GM21825 (cell line): ENCODE results near the gene APEX1.

ENCODE experiments used
- ATAC-seq: cut with Tn5 transposase; IDR thresholded peaks from one replicate; pipeline ENCODE4 v1.9.1; 2021; ENCODE audit warnings: mild to moderate bottlenecking, moderate library complexity; ENCODE audit not compliant: unreplicated experiment

Gene APEX1

DNA sequence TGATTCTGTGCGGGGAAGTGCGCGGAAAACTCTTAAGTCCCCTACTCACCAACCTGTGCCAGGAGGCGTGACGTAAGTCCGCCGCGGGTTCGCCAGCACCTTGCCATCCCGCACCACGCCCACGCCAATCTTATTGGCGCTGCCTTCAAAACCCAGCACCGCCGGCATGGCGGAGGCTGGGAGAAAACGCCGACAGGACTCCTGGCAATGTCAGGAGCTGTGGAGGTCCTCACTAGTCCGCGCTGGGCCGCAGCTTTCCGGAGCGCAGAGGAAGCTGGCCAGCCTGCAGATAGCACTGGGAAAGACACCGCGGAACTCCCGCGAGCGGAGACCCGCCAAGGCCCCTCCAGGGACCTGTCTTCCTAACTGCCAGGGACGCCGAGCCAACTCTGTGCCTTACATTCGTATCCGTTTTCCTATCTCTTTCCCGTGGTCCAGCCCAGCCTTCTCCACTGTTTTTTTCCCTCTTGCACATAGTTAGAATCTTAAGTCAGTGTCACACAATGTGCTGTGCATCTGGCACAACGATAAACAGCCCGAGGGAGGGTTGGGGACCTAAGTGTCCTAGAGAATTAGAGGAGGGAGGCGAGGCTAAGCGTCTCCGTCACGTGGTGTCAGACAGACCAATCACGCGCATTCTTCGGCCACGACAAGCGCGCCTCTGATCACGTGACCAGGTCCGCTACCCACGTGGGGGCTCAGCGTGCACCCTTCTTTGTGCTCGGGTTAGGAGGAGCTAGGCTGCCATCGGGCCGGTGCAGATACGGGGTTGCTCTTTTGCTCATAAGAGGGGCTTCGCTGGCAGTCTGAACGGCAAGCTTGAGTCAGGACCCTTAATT lies at the start of gene APEX1, which contains the start of gene OSGEP:
Gene APEX1 (plus strand): TSS at position 711 of the 839 bp plus-strand sequence. CDS start 420 bp downstream, outside the sequence.
Gene OSGEP (minus strand): TSS at position 297 of the 839 bp plus-strand sequence. CDS start 129 bp downstream, at position 168.
- ATAC-seq, result peak; percentile 74

DNA sequence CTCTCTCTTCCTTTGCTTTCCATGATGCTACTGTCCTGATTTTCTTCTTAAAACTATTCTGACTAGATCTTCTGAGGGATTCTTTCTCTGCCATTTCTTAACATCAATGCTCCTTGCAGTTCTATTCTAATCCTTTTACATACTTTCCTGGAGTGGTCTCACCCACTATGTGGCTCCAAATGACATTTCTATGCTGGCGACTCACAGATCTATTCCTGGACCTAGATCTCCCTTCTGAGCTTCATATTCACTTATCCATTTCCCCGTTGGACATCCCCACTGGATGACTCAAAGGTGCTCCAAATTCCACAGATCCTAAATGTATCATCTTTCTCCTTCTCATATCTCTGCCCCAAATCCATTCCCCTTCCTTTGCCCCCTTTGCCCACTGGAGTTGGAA lies 45.8 kb upstream of the APEX1 start:
- ATAC-seq, result no peak

DNA sequence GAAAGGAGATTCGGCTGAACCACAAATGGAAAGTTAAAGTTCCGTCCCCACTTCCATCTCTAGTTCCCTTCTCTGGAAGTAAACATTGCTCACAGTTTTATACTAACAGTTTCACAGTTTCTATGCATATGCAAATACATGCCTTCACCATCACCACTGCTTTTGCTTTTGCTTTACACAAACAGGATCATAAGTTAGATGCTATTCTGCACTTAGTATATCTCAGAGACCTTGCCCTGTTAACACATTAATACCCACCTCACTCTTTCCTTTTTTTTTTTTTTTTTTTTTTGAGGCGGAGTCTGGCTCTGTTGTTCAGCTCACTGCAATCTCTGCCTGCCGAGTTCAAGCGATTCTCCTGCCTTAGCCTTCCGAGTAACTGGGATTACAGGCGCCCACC lies 42.6 kb upstream of the APEX1 start:
- peak; percentile 47 for ATAC-seq

DNA sequence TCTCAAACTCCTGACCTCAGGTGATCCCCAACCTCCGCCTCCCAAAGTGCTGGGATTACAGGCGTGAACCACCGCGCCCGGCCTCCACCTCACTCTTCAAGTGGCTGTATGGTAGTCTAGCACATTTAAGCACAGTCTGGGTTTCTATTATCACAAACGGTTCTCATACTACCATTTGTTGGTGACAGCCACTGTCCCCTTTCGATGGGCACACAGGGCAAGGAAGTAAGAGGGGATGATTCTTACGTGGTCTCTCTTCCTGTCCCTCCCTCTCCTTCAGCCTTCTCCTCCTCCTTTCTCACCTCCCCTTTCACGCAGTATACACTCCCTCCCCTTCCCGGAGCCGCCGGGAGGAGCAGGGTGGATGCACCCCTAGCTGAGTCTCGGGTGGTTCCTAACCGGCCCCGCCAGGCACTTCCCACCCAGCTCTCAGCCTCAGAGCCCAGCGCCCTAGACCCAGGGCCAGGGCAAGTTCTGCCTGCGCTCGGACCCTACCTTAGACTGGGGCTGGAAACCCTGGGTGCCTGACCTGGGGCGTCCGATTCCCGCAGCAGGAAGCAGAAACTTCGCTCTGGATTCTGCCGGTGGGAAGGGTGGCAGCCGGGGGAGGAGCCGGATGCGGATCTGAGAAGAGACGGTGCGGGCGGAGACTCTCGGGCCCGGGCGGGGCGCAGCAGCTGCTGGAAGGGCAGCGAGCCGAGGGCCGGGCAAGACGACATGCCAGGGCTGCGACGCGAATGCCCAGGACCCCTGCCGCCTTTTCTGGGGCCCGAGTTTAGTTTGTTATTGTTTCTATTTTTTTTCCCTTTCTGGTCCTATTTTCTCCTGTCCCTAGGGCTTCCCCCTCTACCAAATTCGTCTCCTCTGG lies 41.9 kb upstream of the APEX1 start, which contains the start of gene TEP1:
Gene TEP1 (minus strand): TSS at position 626 of the 868 bp plus-strand sequence. CDS start 5,062 bp downstream, outside the sequence.
- peak; percentile 68 for ATAC-seq

DNA sequence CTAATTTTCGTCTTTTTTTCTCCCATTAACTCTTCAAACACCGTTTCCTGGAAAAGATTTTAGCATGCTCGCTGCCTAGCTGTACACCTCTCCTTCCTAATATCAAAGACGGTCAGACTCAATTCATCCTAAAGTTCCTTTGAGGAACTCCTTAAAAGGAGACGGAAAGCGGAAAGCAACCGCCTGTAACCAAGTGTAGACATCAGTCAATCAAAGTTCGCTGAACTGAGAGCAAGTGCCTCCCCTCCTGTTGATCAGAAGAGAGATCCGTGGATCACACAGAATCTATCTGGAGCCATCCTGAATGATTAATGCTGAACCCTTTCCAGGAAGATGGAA lies 41.3 kb upstream of the APEX1 start:
- ATAC-seq, result peak; percentile 35

DNA sequence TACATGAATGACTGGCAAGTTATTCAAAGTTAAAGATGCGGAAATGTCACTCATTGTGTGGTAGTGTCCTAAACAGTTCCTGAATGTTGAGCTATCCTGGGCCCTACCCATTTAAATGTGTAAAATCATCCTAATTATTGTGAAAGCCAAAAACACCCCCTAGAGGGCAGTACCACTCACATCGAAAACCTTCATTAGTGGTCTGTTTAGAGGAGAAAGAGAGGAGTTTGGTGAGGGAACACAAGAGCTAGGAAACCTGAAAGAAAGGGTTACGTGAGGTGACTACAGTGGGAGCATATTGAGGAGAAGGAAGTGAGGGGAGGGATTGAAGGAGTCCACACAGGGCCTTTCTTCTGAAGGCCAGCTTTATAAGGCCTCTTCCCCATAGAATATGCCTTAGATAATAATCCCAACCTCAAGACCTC lies 39.2 kb upstream of the APEX1 start:
- no peak for ATAC-seq

DNA sequence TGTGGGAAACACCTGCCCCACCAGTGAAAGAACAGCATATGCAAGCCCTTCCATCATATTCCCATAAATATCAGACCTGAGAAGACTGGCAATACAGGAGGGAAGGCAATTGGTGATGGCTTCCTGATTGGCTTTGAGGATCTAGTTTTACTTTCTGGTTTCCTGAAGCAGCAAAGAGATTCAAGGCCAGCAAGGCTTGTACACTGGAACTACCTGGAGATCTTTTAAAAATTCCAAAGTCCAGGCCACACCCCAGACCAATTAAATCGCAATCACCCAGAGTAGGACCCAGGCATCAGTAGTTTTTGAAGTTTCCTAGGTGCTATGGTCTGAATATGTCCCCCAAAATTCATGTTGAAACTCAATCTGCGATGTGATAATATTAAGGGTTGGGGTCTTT lies 38.8 kb upstream of the APEX1 start:
- ATAC-seq, result no peak

DNA sequence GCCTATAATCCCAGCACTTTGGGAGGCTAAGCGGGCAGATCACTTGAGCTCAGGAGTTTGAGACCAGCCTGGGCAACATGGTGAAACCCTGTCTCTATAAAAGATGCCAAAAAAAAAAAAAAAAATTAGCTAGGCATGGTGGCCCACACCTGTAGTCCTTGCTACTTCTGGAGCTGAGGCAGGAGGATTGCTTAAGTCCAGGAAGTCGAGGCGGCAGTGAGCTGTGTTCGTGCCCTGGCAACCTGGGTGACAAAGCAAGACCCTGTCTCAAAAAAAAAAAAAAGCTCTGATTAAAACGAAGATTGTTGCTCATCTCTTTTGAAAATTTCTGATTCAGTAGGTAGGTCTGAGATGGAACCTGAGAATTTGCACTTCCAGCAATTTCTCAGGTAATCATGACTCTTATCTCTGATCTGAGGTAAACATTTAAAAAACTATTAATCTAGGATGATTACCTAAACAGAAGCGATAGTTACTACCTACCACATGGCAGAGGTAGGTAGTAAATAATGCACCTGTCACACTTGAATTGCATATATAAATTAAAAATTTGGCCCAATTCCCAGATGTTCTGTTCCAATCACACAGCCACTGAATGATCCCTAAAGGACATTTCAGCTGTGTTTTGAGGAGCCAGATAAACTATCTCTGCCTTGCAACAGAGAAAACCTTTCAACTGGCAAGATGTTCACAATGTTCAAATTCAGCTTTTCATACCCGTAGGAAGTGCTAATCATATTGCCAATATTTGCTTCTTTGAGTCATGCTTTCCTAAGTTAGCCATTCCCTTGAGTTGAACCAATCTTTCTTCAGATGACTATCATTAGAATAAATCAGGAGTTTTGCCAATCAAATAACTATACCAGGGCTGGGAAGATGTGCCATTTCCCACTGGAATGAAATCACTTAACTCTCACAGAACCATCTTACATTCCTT lies 37.5 kb upstream of the APEX1 start:
- ATAC-seq, result no peak

DNA sequence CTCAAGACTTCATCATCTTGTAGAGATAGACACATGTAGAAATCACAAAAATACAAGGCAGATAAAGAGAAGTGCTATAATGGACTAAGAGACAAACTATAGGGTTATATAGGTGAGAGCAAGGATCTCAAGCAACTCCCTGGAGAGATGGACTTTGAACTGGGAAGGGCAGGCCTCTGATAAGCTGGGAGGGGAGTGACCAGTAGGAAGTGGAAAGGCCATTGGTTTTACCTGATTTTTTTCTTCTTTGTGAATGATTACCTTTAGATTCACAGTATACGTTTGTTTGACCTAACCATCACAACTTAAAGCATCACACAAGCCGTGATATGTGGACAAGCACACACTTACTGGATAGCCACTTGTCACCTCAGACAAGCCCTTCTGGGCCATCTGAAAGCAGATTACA lies 36.5 kb upstream of the APEX1 start:
- ATAC-seq, result no peak

DNA sequence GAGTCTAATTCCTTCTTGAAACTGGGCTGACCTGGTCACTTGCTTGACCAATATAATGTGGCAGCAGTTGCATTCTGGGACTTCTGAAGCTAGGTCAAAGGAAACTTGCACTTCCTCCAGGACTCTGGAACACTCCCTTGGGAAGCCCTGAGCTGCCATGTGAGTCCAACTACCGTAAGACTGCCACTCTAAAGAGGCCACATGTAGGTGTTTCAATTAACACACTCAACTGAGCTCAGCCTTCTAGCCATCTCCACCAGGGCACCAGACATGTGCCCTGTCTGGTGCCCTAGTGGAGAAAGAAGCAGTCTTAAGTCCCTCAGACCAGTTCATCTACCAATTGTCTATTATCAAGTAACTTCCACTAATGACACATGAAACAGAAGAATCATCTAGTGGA lies 35.6 kb upstream of the APEX1 start:
- no peak for ATAC-seq

DNA sequence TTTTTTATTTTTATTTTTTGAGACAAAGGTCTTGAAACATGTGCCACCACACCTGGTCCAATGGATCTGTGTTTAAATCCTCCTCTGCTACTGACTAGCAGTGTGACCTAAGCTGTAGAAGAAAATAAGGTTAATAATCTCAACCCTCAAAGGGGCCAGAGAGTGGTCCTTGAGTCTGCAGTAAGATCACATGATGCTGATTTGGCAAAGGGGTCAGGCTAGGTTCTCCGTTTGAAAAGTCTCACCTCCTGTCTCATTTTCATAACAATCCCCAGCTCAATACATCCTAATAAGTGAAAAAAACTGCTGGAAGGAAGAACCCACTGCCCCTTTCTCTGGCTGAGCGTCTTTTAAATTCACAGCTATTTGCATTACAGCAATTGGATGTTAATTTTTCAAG lies 33.8 kb upstream of the APEX1 start:
- no peak for ATAC-seq

DNA sequence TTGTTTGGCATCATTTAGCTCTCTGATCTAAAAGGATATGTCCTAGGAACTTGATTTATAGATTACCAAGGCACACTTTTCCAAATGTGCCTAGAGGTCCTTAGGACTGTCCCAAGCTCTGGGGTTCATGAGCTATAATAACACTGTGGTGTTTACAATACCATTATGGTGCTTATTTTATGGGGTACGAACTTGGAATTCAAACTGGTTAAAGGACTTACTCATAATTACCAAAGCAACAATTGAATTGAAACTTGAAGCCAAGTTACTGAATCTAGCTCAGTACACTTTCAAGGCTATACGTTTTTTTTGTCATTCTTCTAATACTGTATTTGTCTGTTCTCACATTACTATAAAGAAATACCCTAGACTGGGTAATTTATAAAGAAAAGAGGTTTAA lies 32.1 kb upstream of the APEX1 start:
- ATAC-seq, result no peak

DNA sequence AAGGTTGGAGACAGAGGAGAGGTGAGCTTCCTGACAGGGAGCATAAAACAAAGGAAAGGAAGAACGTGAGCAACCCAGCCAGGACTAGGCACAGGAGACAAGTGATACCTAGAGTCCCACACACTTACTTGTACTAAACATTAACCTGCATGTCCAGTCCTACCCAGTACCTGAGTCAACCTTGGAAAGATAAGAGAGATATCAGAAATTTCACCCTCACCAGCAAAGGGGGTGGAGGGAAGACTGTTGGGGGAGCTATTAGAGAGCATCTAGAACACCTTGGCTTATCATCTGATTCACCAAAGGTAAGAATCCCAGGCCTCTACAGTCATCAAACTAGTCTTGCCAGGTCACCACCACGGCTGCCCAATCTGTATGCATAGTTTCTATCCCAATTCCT lies 30.2 kb upstream of the APEX1 start:
- no peak for ATAC-seq

DNA sequence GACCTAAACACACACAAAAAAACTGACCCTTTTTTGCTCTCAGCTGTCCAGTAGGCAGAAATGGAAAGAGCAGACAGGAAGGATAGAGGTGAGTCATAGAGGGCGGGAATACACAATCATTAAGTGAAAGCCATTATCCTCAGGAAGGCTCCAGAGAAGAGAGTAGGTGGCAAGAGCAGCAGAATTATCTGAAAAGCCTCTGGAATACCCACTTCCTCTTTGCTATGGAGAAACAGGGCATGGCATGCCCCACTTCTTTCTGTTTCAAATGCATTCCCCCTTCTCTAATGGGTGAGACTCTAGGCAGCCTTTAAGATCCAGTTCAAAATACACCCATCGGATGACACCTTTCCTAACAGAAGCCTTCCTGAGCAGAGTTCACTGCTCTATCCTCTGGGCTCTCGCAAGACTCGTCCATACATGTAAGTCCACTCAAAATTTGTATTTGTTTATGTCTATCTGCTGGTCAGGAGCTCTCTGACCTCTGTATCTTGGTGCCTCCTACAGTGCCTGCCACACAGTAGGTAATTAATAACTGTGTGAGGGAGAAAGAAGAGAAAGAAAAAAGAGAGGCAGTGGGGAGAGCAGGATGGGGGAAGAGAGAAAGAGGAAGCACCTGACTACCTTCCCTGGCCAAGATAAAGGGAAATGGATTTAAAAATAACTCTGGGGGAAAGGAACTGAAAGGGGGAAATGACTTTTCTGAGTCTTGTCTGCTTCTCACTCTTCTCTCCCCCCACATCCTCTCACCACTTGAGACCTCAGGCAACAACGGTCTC lies 27.6 kb upstream of the APEX1 start:
- peak; percentile 74 for ATAC-seq

DNA sequence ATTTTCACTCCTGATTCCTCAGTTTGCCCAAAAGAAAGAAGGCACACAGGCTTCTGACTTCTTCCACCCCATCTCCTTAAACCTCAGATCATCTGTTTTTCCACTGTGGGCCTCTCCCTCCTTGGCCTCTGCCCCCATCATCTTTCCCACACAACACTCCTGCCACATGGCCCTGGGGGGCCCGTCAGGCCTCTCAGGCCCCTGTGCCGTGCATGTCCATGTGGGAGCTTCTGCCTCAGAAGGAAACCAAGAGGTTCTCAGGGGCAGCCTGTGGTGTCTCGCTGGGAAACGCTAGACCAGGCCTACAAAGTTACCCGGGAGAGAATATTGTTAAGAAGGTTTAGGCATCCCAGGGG lies 27.0 kb upstream of the APEX1 start:
- peak; percentile 31 for ATAC-seq

DNA sequence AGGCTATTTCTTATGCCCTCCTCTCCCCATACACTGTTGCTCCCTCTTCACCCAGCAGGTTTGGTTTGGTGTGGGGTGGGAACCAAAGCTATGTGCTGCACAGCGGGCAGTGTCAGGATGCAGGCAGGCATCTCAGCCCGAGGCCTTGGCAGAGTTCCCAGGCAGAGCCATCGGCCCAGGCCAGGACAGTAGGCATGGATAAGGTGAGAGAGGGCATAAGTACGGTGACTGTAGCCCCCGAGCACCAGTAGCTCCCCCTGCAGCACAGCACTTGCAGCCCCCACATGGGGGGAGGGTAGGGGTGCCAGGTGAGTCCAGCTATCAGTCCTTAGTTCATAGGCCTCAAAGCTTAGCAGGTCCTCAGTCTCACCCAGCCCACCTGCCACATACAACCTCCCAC lies 26.2 kb upstream of the APEX1 start:
- no peak for ATAC-seq

DNA sequence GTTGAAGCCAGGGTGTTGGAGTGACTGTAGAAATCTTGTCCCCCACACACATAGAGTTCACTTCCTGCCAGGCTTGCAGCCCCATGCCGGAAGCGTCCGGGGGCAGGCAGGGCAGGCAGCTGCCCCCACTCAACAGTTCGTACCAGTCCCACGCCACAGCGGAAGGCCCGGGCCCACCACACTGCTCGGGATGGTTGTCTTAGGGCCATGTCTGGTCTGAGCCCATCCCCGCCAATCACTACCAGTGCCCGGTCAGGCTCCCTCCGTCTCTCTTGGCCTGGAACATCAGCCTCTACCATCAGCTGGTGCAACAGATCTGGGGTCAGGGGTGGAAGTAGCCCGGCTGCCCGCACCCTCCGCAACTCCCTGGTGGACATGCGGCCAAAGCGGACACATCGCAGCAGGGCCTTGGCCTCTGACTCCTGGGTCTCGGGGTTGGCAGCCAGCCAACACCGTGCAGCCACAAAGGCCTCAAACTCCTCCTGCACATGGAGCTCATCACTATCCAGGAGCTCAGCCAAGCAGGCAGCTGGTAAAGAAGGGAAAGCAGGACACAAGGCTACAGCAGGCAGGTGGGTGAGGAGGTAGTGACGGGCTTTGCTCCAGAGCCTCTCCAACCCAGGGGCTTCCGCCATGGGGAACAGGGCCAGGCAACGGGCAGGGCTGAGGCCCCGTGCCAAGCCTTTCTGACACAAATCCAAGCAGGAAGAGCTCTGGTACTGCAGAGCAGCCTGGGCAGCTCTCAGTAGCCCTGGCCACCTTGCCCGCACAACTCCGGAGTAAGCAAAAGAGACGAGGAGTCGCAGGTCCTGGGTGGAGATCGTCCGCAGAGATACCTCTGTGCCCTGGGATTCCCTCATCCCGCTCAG lies 25.0 kb upstream of the APEX1 start:
- ATAC-seq, result no peak

DNA sequence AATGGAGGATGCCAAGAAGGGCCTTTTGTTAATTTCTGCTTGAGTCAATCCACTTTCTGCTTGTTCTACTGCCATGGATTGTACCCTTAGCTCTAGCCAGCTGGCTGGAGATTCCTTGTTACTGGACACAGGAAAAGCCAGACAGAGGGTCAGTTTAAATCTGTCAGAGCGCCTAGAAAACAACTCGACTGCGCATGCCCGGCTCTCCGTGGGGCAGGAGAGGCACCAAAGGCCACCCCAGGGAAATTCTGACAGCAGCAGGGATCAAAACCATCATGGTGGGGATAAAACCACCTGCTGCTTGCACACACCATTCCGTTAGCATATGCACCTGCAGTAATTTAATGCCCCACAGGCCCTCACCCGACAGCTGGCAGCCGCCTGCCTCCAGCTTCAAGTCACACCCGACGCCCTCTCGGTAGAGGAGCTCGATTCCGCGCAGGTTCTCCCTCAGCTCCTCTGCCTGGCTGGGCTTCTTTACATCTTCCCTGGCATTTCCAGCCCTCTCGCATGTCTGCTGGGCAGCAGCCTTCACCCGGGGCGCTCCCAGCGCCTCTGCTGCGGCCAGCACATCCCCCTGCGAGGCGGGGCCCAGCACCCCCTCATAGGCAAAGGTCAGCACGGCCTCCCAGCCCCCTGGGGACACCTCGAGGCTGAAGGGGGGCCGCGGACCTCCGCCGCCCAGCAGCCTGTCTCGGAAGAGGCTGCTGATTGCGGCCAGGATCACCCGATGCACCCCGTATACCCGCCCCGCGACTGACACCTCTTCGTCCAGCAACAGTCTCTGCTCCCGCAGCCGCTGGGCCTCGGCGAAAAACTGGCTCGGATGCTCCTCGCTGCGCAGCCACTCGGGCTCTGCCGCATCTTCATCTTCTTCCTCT lies 20.1 kb upstream of the APEX1 start:
- no peak for ATAC-seq
